HepG2 (cell line): Measurements from ENCODE around the gene FAM187B. TPM values are rescaled to one million over a fixed set of nuclear protein-coding genes. Genes with fewer than 3 reads are reported as not detected.

Experiments
- ATAC-seq: fragments of 200-7000 bp; cut with Tn5 transposase; 3 replicates; pipeline ENCODE4 v1.9.1; 2020; ENCODE audit warnings: mild to moderate bottlenecking, moderate library complexity
- BruUV-seq: library from RNA; stranded (reverse); fragments of 400-500 nt; replicated peaks from 2 replicates; lab custom pipeline; 2021; lab: Mats Ljungman, UMichigan
- CTCF ChIA-PET: fragments of 300-600 bp; formaldehyde crosslinking; extraction: SDS; loops from one replicate; lab custom pipeline; 2021; ENCODE audit warnings: low total read pairs, inconsistent platforms, low intra/inter-chr PET ratio; lab: Yijun Ruan, JAX
- POLR2A ChIA-PET: fragments of 350-600 bp; sonication (Branson Sonifier 250); formaldehyde crosslinking; loops from one replicate; lab custom pipeline; 2020; ENCODE audit warnings: antibody characterized with exemption, inconsistent platforms; lab: Yijun Ruan, JAX
- DNase-seq: peaks from one replicate; pipeline ENCODE4 v3.0.0-alpha.2; 2015; ENCODE audit warnings: low spot score
- FAIRE-seq: peaks from 3 replicates; lab custom pipeline; 2011; peaks lifted over from hg19 to GRCh38; lab: Jason Lieb, UNC
- H2AFZ ChIP-seq: one replicate; pipeline ENCODE4 v1.6.1; 2011; ENCODE audit warnings: low read length, inconsistent platforms
- H3K27ac ChIP-seq: fragments of 300-600 bp; 3 replicates; pipeline ENCODE4 v1.8.0; 2011; ENCODE audit warnings: mixed run types, mild to moderate bottlenecking, mixed read lengths, low read length, inconsistent platforms; ENCODE audit not compliant: insufficient read depth; ENCODE audit errors: extremely low read length
- H3K27me3 ChIP-seq, 2 experiments: fragments of 200-600 bp in 1 of 2; 2 replicates in 1 of 2; 3 replicates in 1 of 2; pipeline versions ENCODE4 v1.6.0 to v1.8.0; 2011; ENCODE audit warnings: low read length in 2 of 2, mild to moderate bottlenecking in 2 of 2, moderate library complexity in 2 of 2, inconsistent platforms in 1 of 2; ENCODE audit not compliant: insufficient read depth in 2 of 2, control insufficient read depth in 1 of 2
- H3K36me3 ChIP-seq, 2 experiments: fragments of 200-600 bp in 1 of 2; replicated peaks in 1 of 2; 2 replicates in 1 of 2; 3 replicates in 1 of 2; pipeline versions ENCODE4 v1.5.1 to v1.8.0; 2011; ENCODE audit warnings: low read length in 2 of 2, inconsistent platforms in 1 of 2; ENCODE audit not compliant: insufficient read depth in 2 of 2, control insufficient read depth in 1 of 2
- H3K4me1 ChIP-seq: 2 replicates; pipeline ENCODE4 v1.5.1; 2012; ENCODE audit warnings: low read length, inconsistent platforms; ENCODE audit not compliant: insufficient read depth
- H3K4me2 ChIP-seq: 2 replicates; pipeline ENCODE4 v1.6.0; 2011; ENCODE audit warnings: low read depth, low read length, inconsistent platforms
- H3K4me3 ChIP-seq, 3 experiments: fragments of 200-600 bp in 1 of 3; sonication (generic), shearing (Covaris generic) in 1 of 3; replicated peaks in 1 of 3; 2 replicates each; pipeline ENCODE4 v1.5.1; 2011 to 2016; ENCODE audit warnings: low read length in 3 of 3, inconsistent platforms in 2 of 3, low read depth in 2 of 3, mild to moderate bottlenecking in 2 of 3, control low read depth in 1 of 3, mixed read lengths in 1 of 3; ENCODE audit not compliant: insufficient read depth in 1 of 3
- H3K79me2 ChIP-seq: one replicate; pipeline ENCODE4 v1.6.1; 2011; ENCODE audit warnings: low read length, inconsistent platforms; ENCODE audit not compliant: insufficient read depth
- H3K9ac ChIP-seq: 2 replicates; pipeline ENCODE4 v1.6.0; 2011; ENCODE audit warnings: mild to moderate bottlenecking, low read depth, low read length, inconsistent platforms; ENCODE audit not compliant: insufficient read depth
- H3K9me3 ChIP-seq: 2 replicates; pipeline ENCODE4 v1.5.1; 2012; ENCODE audit warnings: mild to moderate bottlenecking, low read length
- H4K20me1 ChIP-seq: 2 replicates; pipeline ENCODE4 v1.6.0; 2011; ENCODE audit warnings: inconsistent platforms, mild to moderate bottlenecking, low read length, moderate library complexity; ENCODE audit not compliant: insufficient read depth
- ATF4 ChIP-seq, 2 experiments: fragments of 450-650 bp in 1 of 2; sonication (generic) in 1 of 2; formaldehyde crosslinking; IDR thresholded peaks; 2 replicates each; pipeline versions ENCODE4 v1.5.0 to v1.8.0; 2020 to 2022; ENCODE audit warnings: mild to moderate bottlenecking in 1 of 2, missing genetic modification reagents in 1 of 2
- BHLHE40 ChIP-seq: IDR thresholded peaks from 2 replicates; pipeline ENCODE4 v1.6.1; 2011; ENCODE audit warnings: low read length, improper control_type of control experiment
- DNMT1 ChIP-seq: sonication (generic); formaldehyde crosslinking; IDR thresholded peaks from 2 replicates; pipeline ENCODE4 v1.5.1; 2020; ENCODE audit warnings: mild to moderate bottlenecking, missing genetic modification reagents
- HDAC1 ChIP-seq: sonication (generic); formaldehyde crosslinking; IDR thresholded peaks from 2 replicates; pipeline ENCODE4 v1.5.1; 2020; ENCODE audit warnings: mild to moderate bottlenecking, missing genetic modification reagents
- RXRB ChIP-seq: IDR thresholded peaks from 2 replicates; pipeline ENCODE4 v1.6.1; 2016; ENCODE audit warnings: borderline replicate concordance, missing genetic modification reagents, missing compliant biosample characterization
- SALL1 ChIP-seq: sonication (generic); formaldehyde crosslinking; IDR thresholded peaks from 2 replicates; pipeline ENCODE4 v1.8.0; 2022; ENCODE audit warnings: mild to moderate bottlenecking, missing genetic modification reagents
- SKI ChIP-seq: fragments of 450-650 bp; IDR thresholded peaks from one replicate; pipeline ENCODE4 v1.6.1; 2018; ENCODE audit warnings: mild to moderate bottlenecking; ENCODE audit not compliant: partially characterized antibody
- THAP11 ChIP-seq: IDR thresholded peaks from 2 replicates; pipeline ENCODE4 v1.6.1; 2016; ENCODE audit warnings: missing biosample characterization, missing genetic modification reagents
- UBTF ChIP-seq: sonication (generic); formaldehyde crosslinking; IDR thresholded peaks from 2 replicates; pipeline ENCODE4 v1.4.0; 2020; ENCODE audit warnings: mild to moderate bottlenecking, missing genetic modification reagents
- ZBTB2 ChIP-seq: sonication (generic); formaldehyde crosslinking; IDR thresholded peaks from 2 replicates; pipeline ENCODE4 v1.8.0; 2022; ENCODE audit warnings: low read depth, missing genetic modification reagents
- ZNF142 ChIP-seq: sonication (generic); formaldehyde crosslinking; IDR thresholded peaks from 2 replicates; pipeline ENCODE4 v1.4.0; 2020; ENCODE audit warnings: missing genetic modification reagents
- ZSCAN31 ChIP-seq: sonication (generic); formaldehyde crosslinking; IDR thresholded peaks from 2 replicates; pipeline ENCODE4 v1.5.0; 2020; ENCODE audit warnings: low read depth, mild to moderate bottlenecking, missing genetic modification reagents
- WGBS: methylation state at CpG from one replicate; pipeline ENCODE4 v1.1.6; 2017; ENCODE audit warnings: low lambda C conversion rate; 5-methylcytosine and 5-hydroxymethylcytosine counted together
- in situ Hi-C: cut with HindIII; loops from 2 replicates; pipeline ENCODE4 v1.10.0; 2017; ENCODE audit warnings: low pct_unique_long_range_greater_than_20kb; ENCODE audit not compliant: extremely low pct_ligation_motif_present
- intact Hi-C: fragments of 100-400 bp; cut with micrococcal nuclease; formaldehyde crosslinking; loops from one replicate; pipeline ENCODE4 v1.10.0; 2022; ENCODE audit not compliant: unreplicated experiment
- polyA plus RNA-seq, 8 experiments: library from polyadenylated mRNA; depleted of rRNA in 3 of 8; stranded (reverse) in 7 of 8; unstranded in 1 of 8; fragments of >200 nt; fragmentation: Illumina TruSeq in 4 of 8; extraction: Trizol in 4 of 8; gene quantifications; 2 replicates each; pipeline versions ENCODE4 v1.2.1 to v1.2.3, GENCODE V29; 2011 to 2016; ENCODE audit warnings: low read depth in 4 of 8, missing spikeins in 1 of 8, mixed read lengths in 1 of 8; ENCODE audit not compliant: insufficient read depth in 1 of 8
- total RNA-seq, 5 experiments: library from RNA; depleted of rRNA; stranded (reverse); fragments of >200 nt; fragmentation: Illumina TruSeq; extraction: Trizol; gene quantifications; 2 replicates each; pipeline ENCODE4 v1.2.3, GENCODE V29; 2016; ENCODE audit warnings: low read depth in 1 of 5

FAM187B gene
- total and polyA plus RNA-seq, 2 of the 13 experiments (the other 11 are each of a cell fraction or from before 2014, with no cell fraction given) = not detected

GRCh38 chr19:35269438-35270117, 41.0 kb upstream of the FAM187B start:
- ATAC-seq = peak; percentile 79
- Histone ChIP-seq H2AFZ (no peak overlapping the region), H3K4me2 (peak overlapping the region; percentile 68), H3K27ac (peak overlapping the region; percentile 92), H3K9me3 (no peaks in the 10 kb centered on the region), H3K9ac (peak overlapping the region; percentile 77), H3K36me3 (peaks cover 23 to 50% of the 10 kb centered on the region in 2 experiments), H3K4me3 (peak overlapping the region; percentile 58 to 79 (median 60); a peak in 5 of 6 replicates), H3K27me3 (no peaks in the 10 kb centered on the region), H3K79me2 (peaks cover 18% of the 10 kb centered on the region), H3K4me1 (peaks cover 20% of the 10 kb centered on the region), H4K20me1 (no peaks in the 10 kb centered on the region)
- POLR2A ChIA-PET = interaction anchor here (1.4 to 2.1 kb wide), 5 partner anchors 10 to 241 kb away, joined by 3 to 10 read pairs (median 5); partner anchors contain the start of gene HAMP
- FAIRE-seq = no peak
- CTCF ChIA-PET = interaction anchor here (0.7 to 1.6 kb wide), 3 partner anchors 21 to 84 kb away, joined by 3 to 9 read pairs (median 4); partner anchors contain the start of gene LSR
- no CpG with 5 or more reads among the region's 66 CpGs for WGBS
- peak; percentile 82 for DNase-seq
- intact Hi-C loops (loop anchor here (1.0 to 5.0 kb wide), 2 partner anchors 16 to 188 kb away; no protein-coding TSS in a partner anchor), in situ Hi-C loops (no loop called here)
- BruUV-seq = no TSS peak
- TF ChIP-seq ZSCAN31 (CRISPR knock-in tag) (no peak; the same call in 1 of the 2 replicates), RXRB (CRISPR knock-in tag) (no peak), HDAC1 (CRISPR knock-in tag) (peak; percentile 74), SKI (peak; percentile 54), BHLHE40 (peak; percentile 26; the same call in 1 of the 2 replicates), ATF4 (CRISPR knock-in tag; IDR thresholded peaks at IDR 0.05) (no peak), ZNF142 (peak; percentile 95), ZBTB2 (CRISPR knock-in tag) (0 out of 2 replicates have a peak, but pooled peaks have one; percentile 43), UBTF (peak; percentile 91), DNMT1 (CRISPR knock-in tag) (peak; percentile 24; the same call in 1 of the 2 replicates), THAP11 (CRISPR knock-in tag) (peak; percentile 48), SALL1 (peak; percentile 45; the same call in 1 of the 2 replicates)
